Caco-2 (cell line): ENCODE measurements around the gene NUDT1. TPM values are rescaled to one million over a fixed set of nuclear protein-coding genes. Genes with fewer than 3 reads are reported as not detected.

ENCODE experiments used
- BruUV-seq: library from RNA; stranded (reverse); fragments of 400-500 nt; replicated peaks from 2 replicates; lab custom pipeline; 2021; lab: Mats Ljungman, UMichigan
- CTCF ChIA-PET: fragments of 300-600 bp; sonication (Branson Sonifier 250); formaldehyde crosslinking; loops from one replicate; lab custom pipeline; 2022; ENCODE audit warnings: antibody characterized with exemption; lab: Charles Lee
- POLR2A ChIA-PET: fragments of 300-600 bp; sonication (Branson Sonifier 250); formaldehyde crosslinking; loops from one replicate; lab custom pipeline; 2022; ENCODE audit warnings: antibody characterized with exemption; lab: Charles Lee
- DNase-seq, 2 experiments: peaks; one replicate each; pipeline versions ENCODE4 v3.0.0 to v3.0.0-alpha.2; 2020 to 2022
- H3K27me3 ChIP-seq: replicated peaks from 2 replicates; pipeline ENCODE4 v1.6.0; 2011; ENCODE audit warnings: low read length; ENCODE audit not compliant: control insufficient read depth, insufficient read depth
- H3K36me3 ChIP-seq: 2 replicates; pipeline ENCODE4 v1.5.1; 2011; ENCODE audit warnings: low read length; ENCODE audit not compliant: control insufficient read depth, insufficient read depth
- H3K4me1 ChIP-seq: fragments of 250-450 bp; sonication (Bioruptor Pico); 2 replicates; pipeline ENCODE4 v1.5.1; 2020; ENCODE audit warnings: mild to moderate bottlenecking
- H3K4me3 ChIP-seq: 2 replicates; pipeline ENCODE4 v1.5.1; 2011; ENCODE audit warnings: low read depth, mild to moderate bottlenecking, control low read depth, low read length
- H3K9me3 ChIP-seq: fragments of 250-450 bp; sonication (Bioruptor Pico); 2 replicates; pipeline ENCODE4 v1.5.1; 2020; ENCODE audit warnings: mild to moderate bottlenecking, moderate library complexity
- H3K27ac Mint-ChIP-seq: one replicate; pipeline ENCODE4 v1.8.0; 2022; ENCODE audit warnings: mixed read lengths; ENCODE audit not compliant: unreplicated experiment
- H3K27me3 Mint-ChIP-seq: one replicate; pipeline ENCODE4 v1.8.0; 2022; ENCODE audit warnings: mixed read lengths; ENCODE audit not compliant: insufficient read depth, unreplicated experiment
- H3K36me3 Mint-ChIP-seq: one replicate; pipeline ENCODE4 v1.8.0; 2022; ENCODE audit warnings: mild to moderate bottlenecking, mixed read lengths; ENCODE audit not compliant: insufficient read depth, unreplicated experiment
- H3K4me1 Mint-ChIP-seq: one replicate; pipeline ENCODE4 v1.8.0; 2022; ENCODE audit warnings: low read depth, mixed read lengths; ENCODE audit not compliant: unreplicated experiment
- H3K4me3 Mint-ChIP-seq: one replicate; pipeline ENCODE4 v1.8.0; 2022; ENCODE audit warnings: mild to moderate bottlenecking, moderate library complexity, mixed read lengths; ENCODE audit not compliant: unreplicated experiment
- H3K9me3 Mint-ChIP-seq: one replicate; pipeline ENCODE4 v1.8.0; 2022; ENCODE audit warnings: mixed read lengths; ENCODE audit not compliant: unreplicated experiment
- CTCF ChIP-seq, 2 experiments: fragments of 200-600 bp in 1 of 2; IDR thresholded peaks; 1 replicate in 1 of 2; 2 replicates in 1 of 2; pipeline versions ENCODE4 v1.5.1 to v1.8.0; 2011 to 2022; ENCODE audit warnings: antibody characterized with exemption in 1 of 2, control low read depth in 1 of 2, inconsistent platforms in 1 of 2, low read depth in 1 of 2, low read length in 1 of 2, mild to moderate bottlenecking in 1 of 2, moderate library complexity in 1 of 2; ENCODE audit not compliant: insufficient read depth in 1 of 2, severe bottlenecking in 1 of 2, unreplicated experiment in 1 of 2
- intact Hi-C: fragments of 100-400 bp; cut with micrococcal nuclease; formaldehyde crosslinking; loops from one replicate; pipeline ENCODE4 v1.10.0; 2022; ENCODE audit not compliant: unreplicated experiment
- total RNA-seq: library from RNA; stranded (reverse); gene quantifications from 2 replicates; pipeline ENCODE4 v1.2.3, GENCODE V29; 2022

The NUDT1 gene
- total RNA-seq, 1 experiment from 2014 or later: 42.8 TPM

- H3K27me3 Mint-ChIP-seq: no peaks in the 10 kb centered on the region
- Histone ChIP-seq H3K4me3 (no peak overlapping the region), H3K4me1 (no peaks in the 10 kb centered on the region), H3K9me3 (no peaks in the 10 kb centered on the region), H3K36me3 (no peaks in the 10 kb centered on the region; the same call in 1 of the 2 replicates), H3K27me3 (no peaks in the 10 kb centered on the region)
- TF ChIP-seq CTCF (IDR thresholded peaks at IDR 0.05; ENCODE audit: insufficient read depth in 1 of 2, low read depth in 1 of 2, low read length in 1 of 2, severe bottlenecking in 1 of 2, unreplicated experiment in 1 of 2): no peak
- DNase-seq: no peak
- no peak overlapping the region for H3K4me3 Mint-ChIP-seq
- CTCF ChIA-PET: interaction anchor here (1.3 kb wide), 1 partner anchor 99 kb away, joined by 5 read pairs; no protein-coding TSS in a partner anchor
- H3K27ac Mint-ChIP-seq: no peak overlapping the region
- BruUV-seq: no TSS peak
- peaks cover 21% of the 10 kb centered on the region for H3K36me3 Mint-ChIP-seq
- no peaks in the 10 kb centered on the region for H3K9me3 Mint-ChIP-seq
- H3K4me1 Mint-ChIP-seq: peaks cover 6% of the 10 kb centered on the region
- intact Hi-C loops: no loop called here
- POLR2A ChIA-PET: interaction anchor here (0.6 kb wide), 2 partner anchors 16 to 36 kb away, joined by 3 to 4 read pairs; partner anchors contain the start of gene MAD1L1
Measured at GRCh38 chr7:2248984-2249694, 7.1 kb downstream of the NUDT1 start.

DNA sequence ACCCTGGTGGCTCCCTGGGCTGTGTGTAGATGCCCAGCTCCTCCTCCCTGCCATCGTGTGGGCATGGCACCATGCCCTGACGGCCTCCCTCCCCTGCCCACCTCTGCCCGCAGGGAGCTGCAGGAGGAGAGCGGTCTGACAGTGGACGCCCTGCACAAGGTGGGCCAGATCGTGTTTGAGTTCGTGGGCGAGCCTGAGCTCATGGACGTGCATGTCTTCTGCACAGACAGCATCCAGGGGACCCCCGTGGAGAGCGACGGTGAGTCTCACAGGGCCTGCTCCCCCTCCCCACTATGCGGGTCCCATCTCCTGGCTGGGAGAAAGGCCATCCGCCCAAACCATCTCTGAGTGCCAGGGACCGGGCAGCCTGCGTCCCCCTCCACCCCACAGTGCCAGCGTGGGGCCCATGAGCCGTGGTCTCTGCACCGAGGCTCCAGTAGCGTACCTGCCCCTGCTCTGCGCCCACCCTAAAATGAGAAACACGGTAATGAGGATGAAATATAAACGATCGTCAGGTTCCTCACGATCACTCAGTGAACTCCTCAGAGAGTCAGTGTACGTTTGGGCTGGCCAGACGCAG lies 7.8 kb downstream of the NUDT1 start:
- POLR2A ChIA-PET: interaction anchor here (0.6 kb wide), 1 partner anchor 17 kb away, joined by 3 read pairs; the partner anchor contains the start of gene MAD1L1
- Histone ChIP-seq H3K4me1 (no peaks in the 10 kb centered on the region), H3K36me3 (no peaks in the 10 kb centered on the region; the same call in 1 of the 2 replicates), H3K27me3 (no peaks in the 10 kb centered on the region), H3K4me3 (no peak overlapping the region), H3K9me3 (no peaks in the 10 kb centered on the region)
- BruUV-seq: no TSS peak
- no peaks in the 10 kb centered on the region for H3K9me3 Mint-ChIP-seq
- no peak overlapping the region for H3K27ac Mint-ChIP-seq
- CTCF ChIA-PET: interaction anchor here (1.3 kb wide), 1 partner anchor 98 kb away, joined by 5 read pairs; no protein-coding TSS in a partner anchor
- no peak for DNase-seq
- TF ChIP-seq CTCF (IDR thresholded peaks at IDR 0.05; ENCODE audit: insufficient read depth in 1 of 2, low read depth in 1 of 2, low read length in 1 of 2, severe bottlenecking in 1 of 2, unreplicated experiment in 1 of 2): no peak
- peaks cover 20% of the 10 kb centered on the region for H3K36me3 Mint-ChIP-seq
- intact Hi-C loops: no loop called here
- no peaks in the 10 kb centered on the region for H3K4me1 Mint-ChIP-seq
- no peaks in the 10 kb centered on the region for H3K27me3 Mint-ChIP-seq
- no peak overlapping the region for H3K4me3 Mint-ChIP-seq

- no peaks in the 10 kb centered on the region for H3K27me3 Mint-ChIP-seq
- H3K9me3 ChIP-seq: no peaks in the 10 kb centered on the region
- no peak overlapping the region for H3K27ac Mint-ChIP-seq
- BruUV-seq: no TSS peak
- TF ChIP-seq CTCF (IDR thresholded peaks at IDR 0.05; ENCODE audit: insufficient read depth in 1 of 2, low read depth in 1 of 2, low read length in 1 of 2, severe bottlenecking in 1 of 2, unreplicated experiment in 1 of 2): no peak
- intact Hi-C loops: no loop called here
- H3K4me1 Mint-ChIP-seq: no peaks in the 10 kb centered on the region
- no peaks in the 10 kb centered on the region; the same call in 1 of the 2 replicates for H3K36me3 ChIP-seq
- no peaks in the 10 kb centered on the region for H3K9me3 Mint-ChIP-seq
- POLR2A ChIA-PET: no interaction called here
- DNase-seq: no peak
- no peak overlapping the region for H3K4me3 ChIP-seq
- CTCF ChIA-PET: no interaction called here
- H3K27me3 ChIP-seq: no peaks in the 10 kb centered on the region
- no peaks in the 10 kb centered on the region for H3K4me1 ChIP-seq
- peaks cover 30% of the 10 kb centered on the region for H3K36me3 Mint-ChIP-seq
- H3K4me3 Mint-ChIP-seq: no peak overlapping the region
Measured at GRCh38 chr7:2251381-2251780, 9.4 kb downstream of the NUDT1 start.
